Kasumi-1 (cell line): Measurements from ENCODE around the gene WFDC9.
"Not testable (repeated sequence)": the region's sequence is repeated elsewhere in the genome, so short reads cannot be mapped to it uniquely, and the experiment has no call there.

Experiments
- DNase-seq, 2 experiments: peaks; one replicate each; lab custom pipeline; 2025; lab: John Stamatoyannopoulos, UW

Gene WFDC9

GRCh38 chr20:45631184-45631583 is at the start of gene WFDC9:
WFDC9 (minus strand) TSS chr20:45631284; CDS start chr20:45610181, 21,103 bp downstream.
- DNase-seq: no peak

DNA sequence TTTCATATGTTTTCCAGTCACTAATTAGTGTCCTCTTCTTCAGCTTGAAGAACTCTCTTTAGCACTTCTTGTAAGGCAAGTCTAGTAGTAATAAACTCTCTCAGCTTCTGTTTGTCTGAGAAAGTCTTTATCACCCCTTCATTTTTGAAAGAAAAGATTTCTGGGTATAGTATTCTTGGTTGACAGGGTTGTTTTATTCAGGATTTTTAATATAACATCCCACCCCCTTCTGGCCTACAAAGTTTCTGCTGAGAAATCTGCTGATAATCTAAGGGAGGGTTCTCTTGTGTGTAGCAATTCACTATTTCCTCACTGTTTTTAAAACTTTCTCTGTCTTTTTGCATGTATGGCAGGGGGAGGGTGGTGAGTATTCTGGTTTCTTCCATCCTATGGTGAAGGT is 48.6 kb upstream of the WFDC9 start:
- DNase-seq: no peak

- DNase-seq: no peak
These were observed 41.7 kb upstream of the WFDC9 start for GRCh38 chr20:45672765-45673164.

DNA sequence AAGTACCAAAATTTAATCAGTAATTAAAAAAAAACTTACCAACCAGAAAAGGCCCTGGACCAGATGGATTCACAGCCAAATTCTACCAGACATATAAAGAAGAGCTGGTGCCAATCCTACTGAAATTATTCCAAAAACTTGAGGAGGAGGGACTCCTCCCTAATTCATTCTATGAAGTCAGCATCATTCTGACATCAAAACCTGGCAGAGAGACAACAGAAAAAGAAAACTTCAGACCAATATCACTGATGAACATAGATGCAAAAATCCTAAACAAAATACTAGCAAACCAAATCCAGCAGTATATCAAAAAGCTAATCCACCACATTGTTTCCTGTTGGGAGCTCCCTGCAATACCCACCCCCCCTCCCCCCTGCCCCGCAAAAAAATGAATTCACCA is 39.1 kb upstream of the WFDC9 start, which contains the start of gene WFDC11:
TSS of gene WFDC11 (minus strand) at position 101 of the 400 bp plus-strand sequence. CDS start 19,639 bp downstream, outside the sequence.
- DNase-seq: no peak

GRCh38 chr20:45657038-45657437 is 26.0 kb upstream of the WFDC9 start:
- DNase-seq: not testable (repeated sequence)

GRCh38 chr20:45651726-45652125 is 20.6 kb upstream of the WFDC9 start:
- DNase-seq: not testable (repeated sequence)

DNA sequence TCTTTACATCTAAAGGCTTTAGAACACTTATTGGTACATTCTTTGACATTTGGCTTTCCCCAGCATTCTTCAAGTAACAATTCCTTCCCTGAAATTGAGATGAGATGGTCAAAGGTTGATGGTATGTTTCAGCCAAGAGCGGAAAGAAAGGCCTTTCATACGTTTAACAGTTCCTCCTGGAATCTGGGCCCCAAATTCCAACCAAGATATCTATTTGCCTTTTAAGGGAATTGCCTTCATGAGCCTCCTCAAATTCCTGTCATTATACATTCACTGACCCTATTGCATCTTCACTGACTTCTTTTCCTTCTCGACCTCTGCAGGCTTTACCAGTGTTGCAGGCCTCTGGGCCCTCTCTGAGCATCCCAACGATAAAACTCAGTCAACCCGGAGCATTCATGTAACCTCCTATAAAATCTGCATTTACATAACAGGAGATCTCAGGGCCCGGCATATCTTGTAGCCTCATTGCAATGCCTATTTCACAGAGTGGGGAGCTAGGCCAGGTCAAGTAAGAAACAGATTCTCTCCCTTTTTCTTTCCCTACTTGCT is 18.3 kb upstream of the WFDC9 start:
- DNase-seq: no peak

DNA sequence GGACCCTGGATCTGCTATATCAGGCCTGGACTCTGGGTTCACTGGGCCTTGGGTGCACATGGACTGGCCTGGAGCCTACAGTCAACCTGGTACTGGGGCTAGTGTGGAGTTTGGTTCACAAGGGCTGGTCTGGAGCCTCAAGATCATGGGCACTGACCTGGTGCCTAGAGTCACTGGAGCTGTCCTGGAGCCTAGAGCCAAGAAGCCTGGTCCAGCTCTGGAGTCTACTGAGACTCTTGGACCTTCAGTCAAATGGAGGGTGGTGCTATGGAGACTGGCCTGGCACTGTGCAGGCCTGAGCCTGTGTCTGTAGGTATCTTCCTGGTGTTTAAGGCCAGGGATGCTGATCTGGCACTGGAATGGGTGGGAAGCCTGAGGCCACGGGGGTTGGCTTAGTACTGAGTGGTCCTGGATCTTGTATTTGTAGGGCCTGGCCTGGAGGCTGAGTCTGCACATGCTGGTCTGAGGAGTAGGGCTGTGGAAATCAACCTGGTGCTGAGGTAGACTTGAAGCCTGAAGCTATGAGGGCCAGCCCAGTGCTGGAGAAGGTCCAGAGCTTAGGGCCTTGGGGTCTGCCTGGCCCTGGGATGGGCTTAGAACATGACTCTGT is 16.5 kb upstream of the WFDC9 start:
- no peak for DNase-seq

- DNase-seq: no peak
These were observed 15.8 kb upstream of the WFDC9 start for GRCh38 chr20:45646875-45647274.

- DNase-seq: not testable (repeated sequence)
These were observed 14.8 kb upstream of the WFDC9 start for GRCh38 chr20:45645869-45646268.

GRCh38 chr20:45641076-45641475 is 10.0 kb upstream of the WFDC9 start:
- not testable (repeated sequence) for DNase-seq

DNA sequence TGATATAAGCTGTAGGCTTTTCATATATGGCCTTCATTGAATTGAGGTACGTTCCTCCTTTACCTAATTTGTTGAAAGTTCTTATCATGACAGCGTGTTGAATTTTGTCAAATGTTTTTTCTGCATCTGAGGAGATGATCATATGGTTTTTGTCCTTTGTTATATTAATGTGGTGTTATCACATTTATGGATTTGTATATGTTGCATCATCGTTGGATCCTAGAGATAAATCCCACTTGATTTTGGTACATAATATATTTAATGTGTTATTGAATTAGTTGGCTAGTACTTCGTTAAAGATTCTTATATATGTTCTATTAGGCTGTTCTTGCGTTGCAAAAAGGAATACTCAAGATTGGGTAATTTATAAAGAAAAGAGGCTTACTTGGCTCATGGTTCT is 8.6 kb upstream of the WFDC9 start:
- no peak for DNase-seq

DNA sequence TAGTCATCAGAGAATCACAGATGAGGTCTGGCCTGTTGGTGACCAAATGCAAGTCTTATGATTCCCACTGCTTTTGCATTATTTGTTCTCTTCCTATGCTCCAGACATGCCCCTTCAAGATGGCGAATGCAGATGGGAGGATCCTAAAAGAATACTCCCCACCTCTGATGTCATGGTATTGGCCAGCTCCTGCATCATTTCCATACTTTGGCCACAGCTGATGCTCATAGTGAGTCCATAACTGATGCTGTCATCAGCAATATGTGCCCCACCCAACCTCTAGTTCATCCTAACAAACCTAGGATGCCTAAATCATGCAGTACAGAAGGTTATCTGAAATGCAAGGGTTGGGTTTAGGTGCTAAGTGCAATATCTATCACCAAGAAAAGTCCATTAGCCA is 5.4 kb upstream of the WFDC9 start:
- no peak for DNase-seq

DNA sequence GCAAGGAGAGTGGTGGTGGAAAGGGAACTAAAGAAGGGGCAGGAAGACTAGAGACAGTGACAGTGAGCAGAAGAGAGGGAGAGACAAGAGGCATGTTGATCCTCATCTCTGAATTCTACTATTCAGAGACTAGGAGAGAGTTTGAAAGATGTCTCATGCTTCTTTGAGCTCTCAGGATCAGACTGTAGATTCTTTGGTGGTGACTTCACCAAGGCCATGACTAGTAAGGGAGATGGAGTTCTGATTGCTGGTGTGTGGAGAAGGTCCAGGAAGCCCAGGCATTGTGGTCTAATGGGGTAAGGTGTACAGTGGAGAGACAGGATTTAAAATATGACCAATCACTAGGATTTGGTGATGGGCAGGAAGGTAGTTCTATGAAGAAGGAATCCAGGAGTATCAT is 713 bp downstream of the WFDC9 start:
- no peak for DNase-seq

DNA sequence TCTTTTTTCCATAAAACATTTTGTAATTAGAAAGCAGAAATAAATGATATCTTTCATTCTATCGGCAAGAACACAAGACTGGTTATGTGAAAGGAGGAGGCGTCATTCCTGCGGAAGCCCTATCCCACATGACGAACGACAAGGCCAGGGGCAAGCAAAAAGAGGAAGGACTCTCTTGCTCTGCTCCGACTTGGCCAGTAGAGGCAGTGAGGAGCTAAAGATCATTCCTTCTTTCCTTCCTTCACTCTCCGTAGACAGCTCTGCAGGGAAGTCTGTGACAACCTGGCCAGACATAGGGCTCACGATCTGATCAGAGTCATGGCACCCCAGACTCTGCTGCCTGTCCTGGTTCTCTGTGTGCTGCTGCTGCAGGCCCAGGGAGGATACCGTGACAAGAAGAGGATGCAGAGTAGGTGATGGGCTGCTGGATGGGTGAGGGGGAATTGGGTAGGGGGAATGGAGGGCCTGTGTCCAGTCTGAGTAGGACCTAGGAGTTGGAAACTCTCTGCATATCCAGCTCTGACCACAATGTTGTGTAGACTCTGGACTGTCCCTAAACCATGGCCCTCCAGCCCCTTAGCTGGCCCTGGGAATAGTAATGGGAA is 1.5 kb downstream of the WFDC9 start, which contains the start of gene WFDC10A:
TSS of gene WFDC10A (plus strand) at position 244 of the 605 bp plus-strand sequence. CDS start at position 319, 75 bp downstream.
- peak; percentile 85 to 87 for DNase-seq

GRCh38 chr20:45626540-45626939 is 4.5 kb downstream of the WFDC9 start:
- peak in 1 of 2 experiments; percentile 2 for DNase-seq

DNA sequence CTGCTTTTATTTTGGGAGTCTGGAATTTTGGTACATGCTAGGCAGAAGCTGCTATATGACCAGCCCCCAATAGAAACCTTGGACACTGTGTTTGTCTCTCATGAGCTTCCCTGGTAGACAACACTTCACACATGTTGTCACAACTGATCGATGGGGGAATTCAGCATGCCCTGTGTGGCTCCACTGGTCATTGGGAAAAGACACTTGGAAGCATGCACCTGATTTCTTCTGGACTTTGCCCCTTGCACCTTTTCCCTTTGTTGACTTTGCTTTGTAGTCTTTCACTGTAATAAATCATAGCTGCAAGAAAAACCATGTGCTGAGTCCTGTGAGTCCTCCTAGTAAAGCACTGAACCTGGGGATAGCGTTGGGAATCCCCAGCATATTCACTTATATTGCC is 9.5 kb downstream of the WFDC9 start:
- DNase-seq: no peak

DNA sequence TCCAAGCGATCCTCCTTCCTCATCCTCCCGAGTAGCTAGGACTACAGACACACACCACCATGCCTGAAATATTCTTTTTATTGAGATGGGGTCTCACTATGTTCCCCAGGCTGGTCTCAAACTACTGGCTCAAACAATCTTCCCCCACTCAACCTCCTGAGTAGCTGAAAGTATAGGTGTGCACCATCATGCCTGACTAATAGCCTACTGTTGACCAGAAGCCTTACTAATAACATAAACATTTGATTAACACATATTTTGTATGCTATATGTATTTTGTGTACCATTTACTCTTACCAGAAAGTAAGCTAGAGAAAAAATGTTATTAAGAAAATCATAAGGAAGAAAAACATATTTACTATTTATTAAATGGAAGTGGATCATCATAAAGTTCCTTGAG is 13.5 kb downstream of the WFDC9 start:
- DNase-seq: no peak

DNA sequence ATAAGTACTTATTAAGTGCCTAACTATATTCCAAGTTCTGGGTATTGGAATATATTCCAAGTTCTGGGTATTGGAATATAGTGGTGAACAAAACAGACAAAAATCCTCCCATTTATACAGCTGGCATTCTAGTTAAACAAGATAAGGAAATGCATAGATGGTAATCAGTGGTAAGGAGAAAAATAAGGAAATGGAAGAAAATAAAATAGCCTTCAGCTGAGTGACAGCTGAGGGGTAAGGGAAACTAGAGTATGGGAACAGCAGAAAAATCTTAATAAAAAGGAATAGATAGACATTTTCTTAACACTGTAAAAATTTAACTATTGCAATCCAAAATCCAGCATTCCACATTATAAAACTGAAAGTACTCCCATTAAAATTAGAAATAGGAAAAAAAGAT is 18.8 kb downstream of the WFDC9 start:
- DNase-seq: no peak

- peak; percentile 22 to 23 for DNase-seq
These were observed 20.0 kb downstream of the WFDC9 start for GRCh38 chr20:45611054-45611453.

DNA sequence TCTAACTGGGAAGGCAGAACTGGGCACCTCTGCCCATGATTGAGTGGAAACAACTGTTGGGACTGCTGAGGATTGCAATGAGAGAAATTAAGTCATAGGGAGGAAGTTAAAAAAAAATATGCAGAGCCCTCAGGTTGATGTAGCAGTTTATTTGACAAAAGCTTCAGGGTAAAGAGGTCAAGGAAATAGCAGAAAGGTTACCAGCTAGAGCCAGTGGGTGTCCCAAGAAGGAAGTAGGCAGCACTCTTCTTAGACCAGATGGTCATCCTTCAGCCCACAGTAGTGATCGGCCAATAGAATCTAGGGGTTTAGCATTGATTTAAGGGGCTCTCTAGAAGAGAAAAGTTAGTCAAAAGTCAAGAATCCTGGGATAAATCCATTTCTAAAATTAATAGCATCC is 23.3 kb downstream of the WFDC9 start:
- no peak for DNase-seq

DNA sequence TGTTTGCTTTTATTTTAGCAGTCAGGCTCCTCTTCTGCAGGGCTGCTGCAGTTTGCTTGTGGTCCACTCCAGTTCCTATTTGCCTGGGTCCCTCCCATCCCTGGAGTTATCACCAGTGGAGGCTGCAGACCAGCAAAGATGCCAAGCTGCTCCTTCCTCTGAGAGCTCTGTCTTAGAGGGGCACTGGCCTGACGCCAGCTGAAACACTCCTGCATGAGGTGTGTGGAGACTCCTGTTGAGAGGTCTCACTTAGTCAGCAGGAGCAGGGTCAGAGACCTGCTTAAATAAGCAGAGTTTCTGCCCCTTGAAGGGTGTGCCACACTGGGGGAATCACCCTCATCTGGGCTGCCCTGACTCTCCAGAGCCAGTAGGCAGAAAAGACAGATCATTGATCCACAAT is 35.8 kb downstream of the WFDC9 start:
- DNase-seq: no peak

GRCh38 chr20:45593498-45593897 is 37.6 kb downstream of the WFDC9 start:
- DNase-seq: no peak
